Stomach (tissue), 4 donors: ENCODE measurements around the gene SERPIND1.

Experiments used
- EP300 ChIP-seq: sonication (generic); formaldehyde crosslinking; IDR thresholded peaks from one replicate; pipeline ENCODE4 v1.6.1; 2017; ENCODE audit warnings: antibody characterized with exemption
- POLR2A ChIP-seq, 4 donors: fragments of 450-650 bp; IDR thresholded peaks; one replicate each; pipeline ENCODE4 v1.6.1; 2016; ENCODE audit warnings: antibody characterized with exemption in 4 of 4, control low read depth in 2 of 4, mild to moderate bottlenecking in 1 of 4, moderate library complexity in 1 of 4
- POLR2AphosphoS5 ChIP-seq, 3 donors: sonication (generic); formaldehyde crosslinking; IDR thresholded peaks; one replicate each; pipeline ENCODE4 v1.6.1; 2016; ENCODE audit warnings: antibody characterized with exemption in 3 of 3
- TF ChIP-seq, protein P1 (sequence below), 7 experiments: fragments of 450-650 bp in 4 of 7; fragments of 200-600 bp in 3 of 7; sonication (generic) in 3 of 7; IDR thresholded peaks; one replicate each; pipeline ENCODE4 v1.5.1; 2016 to 2019; ENCODE audit warnings: antibody characterized with exemption in 7 of 7, control low read depth in 2 of 7, mild to moderate bottlenecking in 1 of 7

DNA sequence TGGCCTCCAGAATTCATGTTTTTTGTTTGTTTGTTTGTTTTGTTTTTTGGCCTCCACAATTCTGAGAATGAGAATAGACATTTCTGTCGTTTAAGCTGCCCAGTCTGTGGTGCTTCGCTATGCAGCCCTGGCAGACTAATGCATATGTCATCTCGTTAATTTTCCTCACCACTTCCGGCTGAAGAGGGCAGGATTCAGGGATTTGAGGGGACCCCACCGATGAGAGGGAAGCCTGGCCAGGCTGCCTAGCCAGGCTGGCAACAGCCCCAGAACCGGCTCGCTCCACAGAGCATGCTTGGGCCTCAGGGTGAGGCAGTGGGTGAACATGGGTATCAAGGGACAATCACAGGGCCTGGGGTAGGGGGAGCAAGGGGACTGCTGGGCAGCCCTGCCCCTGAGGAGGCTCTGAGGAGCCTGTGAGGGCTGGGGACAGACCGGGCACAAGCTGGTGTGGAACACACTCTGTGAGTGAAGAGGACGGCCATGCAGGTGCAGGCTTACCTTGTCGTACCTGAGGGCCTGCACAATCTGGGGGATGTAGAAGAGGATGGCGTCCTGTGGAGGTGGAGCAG, 47.8 kb upstream of the SERPIND1 start:
- TF ChIP-seq, protein P1, sequence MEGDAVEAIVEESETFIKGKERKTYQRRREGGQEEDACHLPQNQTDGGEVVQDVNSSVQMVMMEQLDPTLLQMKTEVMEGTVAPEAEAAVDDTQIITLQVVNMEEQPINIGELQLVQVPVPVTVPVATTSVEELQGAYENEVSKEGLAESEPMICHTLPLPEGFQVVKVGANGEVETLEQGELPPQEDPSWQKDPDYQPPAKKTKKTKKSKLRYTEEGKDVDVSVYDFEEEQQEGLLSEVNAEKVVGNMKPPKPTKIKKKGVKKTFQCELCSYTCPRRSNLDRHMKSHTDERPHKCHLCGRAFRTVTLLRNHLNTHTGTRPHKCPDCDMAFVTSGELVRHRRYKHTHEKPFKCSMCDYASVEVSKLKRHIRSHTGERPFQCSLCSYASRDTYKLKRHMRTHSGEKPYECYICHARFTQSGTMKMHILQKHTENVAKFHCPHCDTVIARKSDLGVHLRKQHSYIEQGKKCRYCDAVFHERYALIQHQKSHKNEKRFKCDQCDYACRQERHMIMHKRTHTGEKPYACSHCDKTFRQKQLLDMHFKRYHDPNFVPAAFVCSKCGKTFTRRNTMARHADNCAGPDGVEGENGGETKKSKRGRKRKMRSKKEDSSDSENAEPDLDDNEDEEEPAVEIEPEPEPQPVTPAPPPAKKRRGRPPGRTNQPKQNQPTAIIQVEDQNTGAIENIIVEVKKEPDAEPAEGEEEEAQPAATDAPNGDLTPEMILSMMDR (IDR thresholded peaks at IDR 0.05) = no peak
- TF ChIP-seq POLR2A (IDR thresholded peaks at IDR 0.05) = no peak
- TF ChIP-seq POLR2AphosphoS5 (IDR thresholded peaks at IDR 0.05) = no peak
- TF ChIP-seq EP300 = no peak
